ENCODE results near the gene IFT88.

IFT88 gene

GRCh38 chr13:20544201-20544923, 22.6 kb upstream of the IFT88 start:
- peak; percentile 50 for FAIRE-seq
- DNase-seq (ENCODE audit: insufficient read length): no peak
- TF ChIP-seq TAF1 (IDR thresholded peaks at IDR 0.05; ENCODE audit: borderline replicate concordance, low read depth, low read length) (no peak), POLR2AphosphoS5 (IDR thresholded peaks at IDR 0.05; ENCODE audit: low read depth, low read length) (no peak)

- no peak for TF ChIP-seq TAF1 (IDR thresholded peaks at IDR 0.05; ENCODE audit: borderline replicate concordance, low read depth, low read length)
- no peak for TF ChIP-seq POLR2A (IDR thresholded peaks at IDR 0.05; ENCODE audit: low read depth, low read length)
- TF ChIP-seq POLR2AphosphoS5 (IDR thresholded peaks at IDR 0.05; ENCODE audit: low read depth, low read length): no peak
- FAIRE-seq (no peak), DNase-seq (ENCODE audit: insufficient read length) (no peak)
Measured at GRCh38 chr13:20546556-20546955, 20.4 kb upstream of the IFT88 start.

- no peak for DNase-seq (ENCODE audit: insufficient read length)
- FAIRE-seq: no peak
- TF ChIP-seq POLR2A (IDR thresholded peaks at IDR 0.05; ENCODE audit: low read depth, low read length) (no peak), POLR2AphosphoS5 (IDR thresholded peaks at IDR 0.05; ENCODE audit: low read depth, low read length) (no peak), TAF1 (IDR thresholded peaks at IDR 0.05; ENCODE audit: borderline replicate concordance, low read depth, low read length) (no peak)
Measured at GRCh38 chr13:20547479-20547908, 19.5 kb upstream of the IFT88 start.

GRCh38 chr13:20550799-20551198, 16.2 kb upstream of the IFT88 start:
- DNase-seq (ENCODE audit: insufficient read length) (no peak), FAIRE-seq (no peak)
- TF ChIP-seq TAF1 (IDR thresholded peaks at IDR 0.05; ENCODE audit: borderline replicate concordance, low read depth, low read length): no peak
- no peak for TF ChIP-seq POLR2A (IDR thresholded peaks at IDR 0.05; ENCODE audit: low read depth, low read length)

GRCh38 chr13:20553311-20553710, 13.6 kb upstream of the IFT88 start:
- FAIRE-seq (no peak), DNase-seq (ENCODE audit: insufficient read length) (no peak)
- TF ChIP-seq POLR2AphosphoS5 (IDR thresholded peaks at IDR 0.05; ENCODE audit: low read depth, low read length) (no peak), TAF1 (IDR thresholded peaks at IDR 0.05; ENCODE audit: borderline replicate concordance, low read depth, low read length) (no peak), POLR2A (IDR thresholded peaks at IDR 0.05; ENCODE audit: low read depth, low read length) (no peak)

GRCh38 chr13:20558982-20559381, 8.0 kb upstream of the IFT88 start:
- TF ChIP-seq POLR2AphosphoS5 (IDR thresholded peaks at IDR 0.05; ENCODE audit: low read depth, low read length) (no peak), POLR2A (IDR thresholded peaks at IDR 0.05; ENCODE audit: low read depth, low read length) (no peak), TAF1 (IDR thresholded peaks at IDR 0.05; ENCODE audit: borderline replicate concordance, low read depth, low read length) (no peak)
- FAIRE-seq: no peak
- DNase-seq (ENCODE audit: insufficient read length): no peak

- no peak for TF ChIP-seq POLR2A (IDR thresholded peaks at IDR 0.05; ENCODE audit: low read depth, low read length)
- TF ChIP-seq POLR2AphosphoS5 (IDR thresholded peaks at IDR 0.05; ENCODE audit: low read depth, low read length): no peak
- TF ChIP-seq TAF1 (IDR thresholded peaks at IDR 0.05; ENCODE audit: borderline replicate concordance, low read depth, low read length): no peak
- FAIRE-seq (no peak), DNase-seq (ENCODE audit: insufficient read length) (no peak)
Measured at GRCh38 chr13:20559659-20560356, 7.1 kb upstream of the IFT88 start.

GRCh38 chr13:20561741-20562140, 5.2 kb upstream of the IFT88 start:
- FAIRE-seq: no peak
- TF ChIP-seq TAF1 (IDR thresholded peaks at IDR 0.05; ENCODE audit: borderline replicate concordance, low read depth, low read length) (no peak), POLR2A (IDR thresholded peaks at IDR 0.05; ENCODE audit: low read depth, low read length) (no peak), POLR2AphosphoS5 (IDR thresholded peaks at IDR 0.05; ENCODE audit: low read depth, low read length) (no peak)

GRCh38 chr13:20565115-20565736, 1.7 kb upstream of the IFT88 start:
- FAIRE-seq (no peak), DNase-seq (ENCODE audit: insufficient read length) (no peak)
- TF ChIP-seq POLR2AphosphoS5 (IDR thresholded peaks at IDR 0.05; ENCODE audit: low read depth, low read length) (no peak), POLR2A (IDR thresholded peaks at IDR 0.05; ENCODE audit: low read depth, low read length) (no peak), TAF1 (IDR thresholded peaks at IDR 0.05; ENCODE audit: borderline replicate concordance, low read depth, low read length) (no peak)

More at GRCh38 chr13:20561741-20562140, 5.2 kb upstream of the IFT88 start:
- no peak for DNase-seq (ENCODE audit: insufficient read length)

- peak; percentile 4; the same call in 1 of the 2 replicates for TF ChIP-seq POLR2AphosphoS5 (IDR thresholded peaks at IDR 0.05; ENCODE audit: low read depth, low read length)
- TF ChIP-seq TAF1 (IDR thresholded peaks at IDR 0.05; ENCODE audit: borderline replicate concordance, low read depth, low read length): no peak
- no peak for TF ChIP-seq POLR2A (IDR thresholded peaks at IDR 0.05; ENCODE audit: low read depth, low read length)
- FAIRE-seq (peak; percentile 58), DNase-seq (ENCODE audit: insufficient read length) (no peak)
Measured at GRCh38 chr13:20566468-20566897, 474 bp upstream of the IFT88 start.

- no peak for DNase-seq (ENCODE audit: insufficient read length)
- TF ChIP-seq POLR2AphosphoS5 (IDR thresholded peaks at IDR 0.05; ENCODE audit: low read depth, low read length): no peak
- no peak for TF ChIP-seq POLR2A (IDR thresholded peaks at IDR 0.05; ENCODE audit: low read depth, low read length)
- TF ChIP-seq TAF1 (IDR thresholded peaks at IDR 0.05; ENCODE audit: borderline replicate concordance, low read depth, low read length): no peak
- no peak for FAIRE-seq
Measured at GRCh38 chr13:20567881-20568528, 1.0 kb downstream of the IFT88 start.
